ENCODE measurements around the gene MYG1.

DNA sequence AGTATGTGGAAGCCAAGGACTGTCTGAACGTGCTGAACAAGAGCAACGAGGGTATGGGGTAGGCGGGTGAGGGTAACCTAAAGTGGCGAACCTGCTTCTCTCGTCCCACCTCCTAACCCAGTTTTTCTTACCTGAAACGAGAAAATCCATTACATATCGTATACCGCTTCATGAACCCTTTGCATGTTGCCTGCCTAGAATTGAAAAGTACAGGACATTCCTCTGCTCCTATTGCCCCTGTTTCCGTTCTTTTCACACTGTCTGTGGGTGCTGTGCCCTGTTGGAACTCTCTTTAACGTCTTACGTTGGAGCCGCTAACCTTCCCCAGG lies 3.6 kb upstream of the MYG1 start:
- TF ChIP-seq, protein P1, sequence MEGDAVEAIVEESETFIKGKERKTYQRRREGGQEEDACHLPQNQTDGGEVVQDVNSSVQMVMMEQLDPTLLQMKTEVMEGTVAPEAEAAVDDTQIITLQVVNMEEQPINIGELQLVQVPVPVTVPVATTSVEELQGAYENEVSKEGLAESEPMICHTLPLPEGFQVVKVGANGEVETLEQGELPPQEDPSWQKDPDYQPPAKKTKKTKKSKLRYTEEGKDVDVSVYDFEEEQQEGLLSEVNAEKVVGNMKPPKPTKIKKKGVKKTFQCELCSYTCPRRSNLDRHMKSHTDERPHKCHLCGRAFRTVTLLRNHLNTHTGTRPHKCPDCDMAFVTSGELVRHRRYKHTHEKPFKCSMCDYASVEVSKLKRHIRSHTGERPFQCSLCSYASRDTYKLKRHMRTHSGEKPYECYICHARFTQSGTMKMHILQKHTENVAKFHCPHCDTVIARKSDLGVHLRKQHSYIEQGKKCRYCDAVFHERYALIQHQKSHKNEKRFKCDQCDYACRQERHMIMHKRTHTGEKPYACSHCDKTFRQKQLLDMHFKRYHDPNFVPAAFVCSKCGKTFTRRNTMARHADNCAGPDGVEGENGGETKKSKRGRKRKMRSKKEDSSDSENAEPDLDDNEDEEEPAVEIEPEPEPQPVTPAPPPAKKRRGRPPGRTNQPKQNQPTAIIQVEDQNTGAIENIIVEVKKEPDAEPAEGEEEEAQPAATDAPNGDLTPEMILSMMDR (IDR thresholded peaks at IDR 0.05 in 8 of 11, conservative IDR thresholded peaks at IDR 0.05 in 3 of 11), result no peak
- TF ChIP-seq POLR2A (IDR thresholded peaks at IDR 0.05) (no peak), POLR2AphosphoS5 (IDR thresholded peaks at IDR 0.05) (no peak)

All from spleen (tissue), 7 donors.